ENCODE data around the gene ENTPD5. TPM values are rescaled to one million over a fixed set of nuclear protein-coding genes. Genes with fewer than 3 reads are reported as not detected.
"Not testable (repeated sequence)": the region's sequence is repeated elsewhere in the genome, so short reads cannot be mapped to it uniquely, and the experiment has no call there.

Gene ENTPD5
- total and polyA plus RNA-seq, 4 donors, result 11.0 to 15.0 (median 13.3) TPM

- Histone ChIP-seq H3K27ac (ENCODE audit: low read depth, low read length) (no peak overlapping the region), H3K4me3 (ENCODE audit: low read depth, low read length) (no peak overlapping the region), H3K4me1 (ENCODE audit: control insufficient read depth, insufficient read depth, low read length) (no peaks in the 10 kb centered on the region), H3K9me3 (ENCODE audit: control insufficient read depth, insufficient read depth, low read length) (no peaks in the 10 kb centered on the region), H3K36me3 (ENCODE audit: control insufficient read depth, insufficient read depth, low read length) (peaks cover 38% of the 10 kb centered on the region), H3K27me3 (ENCODE audit: control insufficient read depth, insufficient read depth, low read length) (no peaks in the 10 kb centered on the region)
- WGBS (ENCODE audit: insufficient coverage), result 92% methylated on average over 1 of the region's 5 CpGs
- no peak for DNase-seq (ENCODE audit: low read depth in 4 of 6, low spot score in 6 of 6)
These were observed 94.8 kb downstream of the ENTPD5 start for GRCh38 chr14:73924337-73924736.

GRCh38 chr14:73919457-73919856 lies 99.6 kb downstream of the ENTPD5 start:
- H3K4me1 ChIP-seq (ENCODE audit: control insufficient read depth, insufficient read depth, low read length); H3K9me3 ChIP-seq (ENCODE audit: control insufficient read depth, insufficient read depth, low read length); DNase-seq (ENCODE audit: low read depth in 4 of 6, low spot score in 6 of 6); H3K4me3 ChIP-seq (ENCODE audit: low read depth, low read length); H3K27me3 ChIP-seq (ENCODE audit: control insufficient read depth, insufficient read depth, low read length); H3K27ac ChIP-seq (ENCODE audit: low read depth, low read length): not testable (repeated sequence)
- WGBS (ENCODE audit: insufficient coverage), result 88% methylated on average over 1 of the region's 2 CpGs
- H3K36me3 ChIP-seq (ENCODE audit: control insufficient read depth, insufficient read depth, low read length), result peaks cover 29% of the 10 kb centered on the region

DNA sequence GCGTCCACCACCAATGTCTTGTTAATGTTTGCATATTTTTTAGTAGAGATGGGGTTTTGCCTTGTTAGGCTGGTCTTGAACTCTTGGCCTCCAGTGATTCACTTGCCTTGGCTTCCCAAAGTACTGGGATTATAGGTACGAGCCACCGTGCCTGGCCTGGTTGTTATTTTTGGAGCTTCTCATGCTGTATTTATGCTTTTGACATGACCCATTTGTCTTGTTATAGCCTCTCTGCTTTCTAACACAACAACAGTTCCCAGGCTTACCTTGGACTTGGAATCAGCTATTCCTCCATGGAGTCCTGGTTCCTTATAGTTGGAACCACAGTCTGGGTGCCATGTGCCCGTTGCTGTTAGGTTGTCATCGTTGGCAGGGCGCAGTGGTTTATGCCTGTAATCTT lies 102.8 kb downstream of the ENTPD5 start:
- Histone ChIP-seq H3K36me3 (ENCODE audit: control insufficient read depth, insufficient read depth, low read length) (peaks cover 37% of the 10 kb centered on the region), H3K27me3 (ENCODE audit: control insufficient read depth, insufficient read depth, low read length) (no peaks in the 10 kb centered on the region), H3K4me3 (ENCODE audit: low read depth, low read length) (no peak overlapping the region), H3K27ac (ENCODE audit: low read depth, low read length) (no peak overlapping the region), H3K9me3 (ENCODE audit: control insufficient read depth, insufficient read depth, low read length) (no peaks in the 10 kb centered on the region), H3K4me1 (ENCODE audit: control insufficient read depth, insufficient read depth, low read length) (no peaks in the 10 kb centered on the region)
- no peak for DNase-seq (ENCODE audit: low read depth in 4 of 6, low spot score in 6 of 6)
- 100% methylated on average over 5 of the region's 6 CpGs for WGBS (ENCODE audit: insufficient coverage)

GRCh38 chr14:73913256-73913655 lies 105.8 kb downstream of the ENTPD5 start:
- H3K36me3 ChIP-seq (ENCODE audit: control insufficient read depth, insufficient read depth, low read length), result peaks cover 37% of the 10 kb centered on the region
- no peaks in the 10 kb centered on the region for H3K4me1 ChIP-seq (ENCODE audit: control insufficient read depth, insufficient read depth, low read length)
- whole genome bisulfite sequencing (ENCODE audit: insufficient coverage), result no CpG with 5 or more reads among the region's 3 CpGs

GRCh38 chr14:73909681-73910080 lies 109.4 kb downstream of the ENTPD5 start:
- no peak for DNase-seq (ENCODE audit: low read depth in 4 of 6, low spot score in 6 of 6)
- WGBS (ENCODE audit: insufficient coverage), result no CpG with 5 or more reads among the region's 1 CpG
- H3K4me1 ChIP-seq (ENCODE audit: control insufficient read depth, insufficient read depth, low read length), result no peaks in the 10 kb centered on the region
- H3K27me3 ChIP-seq (ENCODE audit: control insufficient read depth, insufficient read depth, low read length), result no peaks in the 10 kb centered on the region
- H3K4me3 ChIP-seq (ENCODE audit: low read depth, low read length), result no peak overlapping the region
- no peaks in the 10 kb centered on the region for H3K9me3 ChIP-seq (ENCODE audit: control insufficient read depth, insufficient read depth, low read length)
- peaks cover 42% of the 10 kb centered on the region for H3K36me3 ChIP-seq (ENCODE audit: control insufficient read depth, insufficient read depth, low read length)
- no peak overlapping the region for H3K27ac ChIP-seq (ENCODE audit: low read depth, low read length)

More at GRCh38 chr14:73913256-73913655, 105.8 kb downstream of the ENTPD5 start:
- no peak for DNase-seq (ENCODE audit: low read depth in 4 of 6, low spot score in 6 of 6)
- H3K4me3 ChIP-seq (ENCODE audit: low read depth, low read length), result no peak overlapping the region
- H3K27ac ChIP-seq (ENCODE audit: low read depth, low read length), result no peak overlapping the region
- no peaks in the 10 kb centered on the region for H3K27me3 ChIP-seq (ENCODE audit: control insufficient read depth, insufficient read depth, low read length)
- no peaks in the 10 kb centered on the region for H3K9me3 ChIP-seq (ENCODE audit: control insufficient read depth, insufficient read depth, low read length)

Small RNA genes within 50 kb of the gene (small RNA-seq; reads per million reads assigned to genes)
- not detected for gene AC005480.2 (ENCODE audit: low replicate concordance)

Other genes starting within 250 kb of the ENTPD5 start
- gene PTGR2, start 167.5 kb downstream of the ENTPD5 start, total RNA-seq, result 10 to 100 TPM; 10.8 to 16.5 TPM
- 10 to 100 TPM; 13.0 to 15.3 TPM for gene PTGR2, start 167.5 kb downstream of the ENTPD5 start, polyA plus RNA-seq (ENCODE audit: insufficient read length in 2 of 2)
- gene ZNF410, start 132.4 kb downstream of the ENTPD5 start, total RNA-seq, result 10 to 100 TPM; 60.5 to 70.7 TPM
- 10 to 100 TPM; 44.2 to 48.5 TPM for gene ZNF410, start 132.4 kb downstream of the ENTPD5 start, polyA plus RNA-seq (ENCODE audit: insufficient read length in 2 of 2)
- 10 to 100 TPM; 13.8 to 15.8 TPM for gene FAM161B, start 69.2 kb downstream of the ENTPD5 start, total RNA-seq
- gene FAM161B, start 69.2 kb downstream of the ENTPD5 start, polyA plus RNA-seq (ENCODE audit: insufficient read length in 2 of 2), result 10 to 100 TPM; 22.8 to 26.1 TPM
- gene COQ6, start 69.0 kb downstream of the ENTPD5 start, total RNA-seq, result 10 to 100 TPM; 27.7 to 30.6 TPM
- 10 to 100 TPM; 22.9 to 34.7 TPM for gene COQ6, start 69.0 kb downstream of the ENTPD5 start, polyA plus RNA-seq (ENCODE audit: insufficient read length in 2 of 2)
- gene BBOF1, start 61 bp upstream of the ENTPD5 start, total RNA-seq, result 10 to 100 TPM; 14.7 to 23.1 TPM
- gene BBOF1, start 61 bp upstream of the ENTPD5 start, polyA plus RNA-seq (ENCODE audit: insufficient read length in 2 of 2), result 10 to 100 TPM; 15.1 to 17.1 TPM
- 10 to 100 TPM; 60.9 to 92.5 TPM for gene ALDH6A1, start 65.2 kb upstream of the ENTPD5 start, total RNA-seq
- 10 to 100 TPM; 36.8 to 63.0 TPM for gene ALDH6A1, start 65.2 kb upstream of the ENTPD5 start, polyA plus RNA-seq (ENCODE audit: insufficient read length in 2 of 2)
- 10 to 100 TPM; 16.1 to 20.8 TPM for gene LIN52, start 65.7 kb upstream of the ENTPD5 start, total RNA-seq
- 10 to 100 TPM; 19.1 to 20.2 TPM for gene LIN52, start 65.7 kb upstream of the ENTPD5 start, polyA plus RNA-seq (ENCODE audit: insufficient read length in 2 of 2)
- gene VSX2, start 220.2 kb upstream of the ENTPD5 start, total RNA-seq, result under 1 TPM; 0.17 to 0.59 TPM
- gene VSX2, start 220.2 kb upstream of the ENTPD5 start, polyA plus RNA-seq (ENCODE audit: insufficient read length in 2 of 2), result 1 to 10 TPM; 1.2 to 2.6 TPM

Data from spinal cord (tissue), 10 donors.